H9 (cell line): ENCODE data around the gene IMPA2. TPM values are rescaled to one million over a fixed set of nuclear protein-coding genes. Genes with fewer than 3 reads are reported as not detected.

ENCODE experiments used
- DNase-seq: peaks from one replicate; pipeline ENCODE4 v3.0.0-alpha.2; 2017
- H2AFZ ChIP-seq: one replicate; pipeline ENCODE4 v1.6.1; 2013; ENCODE audit warnings: mild to moderate bottlenecking, low read length, control low read depth, moderate library complexity
- H2AK5ac ChIP-seq: 2 replicates; pipeline ENCODE4 v1.6.1; 2013; ENCODE audit warnings: low read length, control low read depth, mixed read lengths; ENCODE audit not compliant: insufficient read length
- H2BK120ac ChIP-seq: one replicate; pipeline ENCODE4 v1.6.1; 2013; ENCODE audit warnings: low read depth, mild to moderate bottlenecking, low read length, control low read depth, inconsistent platforms; ENCODE audit not compliant: poor library complexity, severe bottlenecking
- H2BK12ac ChIP-seq: 2 replicates; pipeline ENCODE4 v1.6.1; 2013; ENCODE audit warnings: low read length, control low read depth, mixed read lengths, low read depth; ENCODE audit not compliant: insufficient read length
- H2BK15ac ChIP-seq: 2 replicates; pipeline ENCODE4 v1.6.1; 2013; ENCODE audit warnings: low read depth, low read length, control low read depth
- H2BK20ac ChIP-seq: one replicate; pipeline ENCODE4 v1.6.1; 2013; ENCODE audit warnings: low read depth, mild to moderate bottlenecking, low read length, control low read depth, inconsistent platforms; ENCODE audit not compliant: poor library complexity, severe bottlenecking
- H2BK5ac ChIP-seq: 2 replicates; pipeline ENCODE4 v1.6.1; 2013; ENCODE audit warnings: low read length, control low read depth, mixed read lengths; ENCODE audit not compliant: insufficient read length
- H3K14ac ChIP-seq: 2 replicates; pipeline ENCODE4 v1.6.1; 2013; ENCODE audit warnings: low read length, control low read depth; ENCODE audit not compliant: insufficient read depth
- H3K18ac ChIP-seq: 2 replicates; pipeline ENCODE4 v1.6.1; 2013; ENCODE audit warnings: low read depth, mild to moderate bottlenecking, mixed read lengths, low read length, control low read depth; ENCODE audit not compliant: insufficient read length
- H3K23ac ChIP-seq: 2 replicates; pipeline ENCODE4 v1.6.1; 2013; ENCODE audit warnings: low read length, control low read depth, mixed read lengths, low read depth; ENCODE audit not compliant: insufficient read length
- H3K23me2 ChIP-seq: 2 replicates; pipeline ENCODE4 v1.6.1; 2013; ENCODE audit warnings: low read depth, mild to moderate bottlenecking, mixed read lengths, low read length, control low read depth; ENCODE audit not compliant: insufficient read length, poor library complexity, severe bottlenecking
- H3K27ac ChIP-seq: 2 replicates; pipeline ENCODE4 v1.5.1; 2013; ENCODE audit warnings: low read length, control low read depth, mixed read lengths, low read depth; ENCODE audit not compliant: insufficient read length
- H3K27me3 ChIP-seq: 2 replicates; pipeline ENCODE4 v1.6.1; 2013; ENCODE audit warnings: low read length, control low read depth, inconsistent platforms; ENCODE audit not compliant: insufficient read depth
- H3K4ac ChIP-seq: 2 replicates; pipeline ENCODE4 v1.6.1; 2013; ENCODE audit warnings: low read depth, mild to moderate bottlenecking, control low read depth, inconsistent platforms, low read length, moderate library complexity
- H3K4me1 ChIP-seq: 2 replicates; pipeline ENCODE4 v1.6.1; 2013; ENCODE audit warnings: low read length, control low read depth, inconsistent platforms; ENCODE audit not compliant: insufficient read depth
- H3K4me2 ChIP-seq: 2 replicates; pipeline ENCODE4 v1.6.1; 2013; ENCODE audit warnings: low read length, control low read depth, mixed read lengths; ENCODE audit not compliant: insufficient read length, insufficient read depth
- H3K56ac ChIP-seq: 2 replicates; pipeline ENCODE4 v1.6.1; 2013; ENCODE audit warnings: low read depth, mild to moderate bottlenecking, mixed read lengths, low read length, control low read depth; ENCODE audit not compliant: insufficient read length
- H3K79me1 ChIP-seq: 2 replicates; pipeline ENCODE4 v1.6.1; 2013; ENCODE audit warnings: low read depth, mild to moderate bottlenecking, moderate library complexity, low read length, control low read depth, inconsistent platforms; ENCODE audit not compliant: insufficient read depth, poor library complexity, severe bottlenecking
- H3K79me2 ChIP-seq: 2 replicates; pipeline ENCODE4 v1.6.1; 2013; ENCODE audit warnings: low read length, control low read depth, inconsistent platforms; ENCODE audit not compliant: insufficient read depth
- H3K9ac ChIP-seq: 2 replicates; pipeline ENCODE4 v1.6.1; 2013; ENCODE audit warnings: low read length, control low read depth, mixed read lengths; ENCODE audit not compliant: insufficient read length; ENCODE audit errors: extremely low read depth
- H3K9me3 ChIP-seq: one replicate; pipeline ENCODE4 v1.6.1; 2013; ENCODE audit warnings: low read depth, low read length, inconsistent platforms; ENCODE audit not compliant: control insufficient read depth
- H3T11ph ChIP-seq: one replicate; pipeline ENCODE4 v1.6.1; 2013; ENCODE audit warnings: mild to moderate bottlenecking, low read length, control low read depth, inconsistent platforms
- H4K20me1 ChIP-seq: one replicate; pipeline ENCODE4 v1.6.1; 2013; ENCODE audit not compliant: control insufficient read depth, insufficient read length, insufficient read depth
- H4K5ac ChIP-seq: 2 replicates; pipeline ENCODE4 v1.6.1; 2013; ENCODE audit warnings: low read depth, mild to moderate bottlenecking, mixed read lengths, low read length, control low read depth; ENCODE audit not compliant: insufficient read length
- H4K8ac ChIP-seq: replicated peaks from 2 replicates; pipeline ENCODE4 v1.6.1; 2013; ENCODE audit warnings: low read length, control low read depth, mixed read lengths, low read depth; ENCODE audit not compliant: insufficient read length
- H4K91ac ChIP-seq: 2 replicates; pipeline ENCODE4 v1.6.1; 2013; ENCODE audit warnings: low read depth, mild to moderate bottlenecking, moderate library complexity, mixed read lengths, low read length, control low read depth; ENCODE audit not compliant: insufficient read length
- H3K27ac Mint-ChIP-seq, 3 experiments: 2 replicates in 2 of 3; 3 replicates in 1 of 3; pipeline ENCODE4 v1.8.0; 2020 to 2021; ENCODE audit warnings: mixed read lengths in 3 of 3, mild to moderate bottlenecking in 1 of 3, moderate library complexity in 1 of 3
- H3K27me3 Mint-ChIP-seq: 2 replicates; pipeline ENCODE4 v1.8.0; 2021; ENCODE audit warnings: low read depth, mild to moderate bottlenecking, moderate library complexity, mixed read lengths
- H3K36me3 Mint-ChIP-seq, 3 experiments: 2 replicates in 2 of 3; 3 replicates in 1 of 3; pipeline ENCODE4 v1.8.0; 2020 to 2021; ENCODE audit warnings: low read depth in 3 of 3, mixed read lengths in 3 of 3; ENCODE audit not compliant: insufficient read depth in 1 of 3
- H3K4me1 Mint-ChIP-seq, 2 experiments: 2 replicates each; pipeline ENCODE4 v1.8.0; 2020; ENCODE audit warnings: mixed read lengths in 2 of 2
- H3K4me3 Mint-ChIP-seq, 2 experiments: 2 replicates in 1 of 2; 3 replicates in 1 of 2; pipeline ENCODE4 v1.8.0; 2020 to 2021; ENCODE audit warnings: mild to moderate bottlenecking in 2 of 2, mixed read lengths in 2 of 2, moderate library complexity in 1 of 2
- H3K9me3 Mint-ChIP-seq, 2 experiments: 2 replicates in 1 of 2; 3 replicates in 1 of 2; pipeline ENCODE4 v1.8.0; 2020; ENCODE audit warnings: mild to moderate bottlenecking in 2 of 2, mixed read lengths in 2 of 2, moderate library complexity in 1 of 2
- CTCF ChIP-seq: fragments of 200-600 bp; sonication (generic); conservative IDR thresholded peaks from 3 replicates; pipeline ENCODE4 v1.8.0; 2021; ENCODE audit warnings: antibody characterized with exemption, mild to moderate bottlenecking
- WGBS: extraction: QIAGEN DNeasy Blood & Tissue Kit; methylation state at CpG from one replicate; pipeline ENCODE4 v1.1.7; 2013; ENCODE audit warnings: missing lambda C conversion rate, low lambda C conversion rate, mixed read lengths; ENCODE audit not compliant: insufficient read length; ENCODE audit errors: extremely low coverage; 5-methylcytosine and 5-hydroxymethylcytosine counted together
- total RNA-seq: library from RNA; stranded (reverse); gene quantifications from 2 replicates; pipeline ENCODE4 v1.2.1, GENCODE V29; 2021

The IMPA2 gene
- total RNA-seq, 1 experiment from 2014 or later: 73.8 TPM

- Histone ChIP-seq H2BK15ac (no peak overlapping the region), H3K4me2 (no peak overlapping the region), H3K56ac (no peak overlapping the region), H3K27ac (no peak overlapping the region), H3K9ac (no peak overlapping the region), H4K8ac (no peak overlapping the region), H2BK12ac (no peak overlapping the region), H4K91ac (no peak overlapping the region), H3K14ac (no peak overlapping the region), H4K20me1 (no peaks in the 10 kb centered on the region), H3K79me2 (peaks cover 26% of the 10 kb centered on the region; the same call in 1 of the 2 replicates), H3K4me1 (peaks cover 19% of the 10 kb centered on the region; the same call in 1 of the 2 replicates), H3K23me2 (no peaks in the 10 kb centered on the region), H2AK5ac (no peak overlapping the region), H3K79me1 (peaks cover 13% of the 10 kb centered on the region), H3K27me3 (no peaks in the 10 kb centered on the region), H3K4ac (no peak overlapping the region), H2BK120ac (no peak overlapping the region), H3K23ac (no peak overlapping the region), H2AFZ (no peak overlapping the region), H2BK20ac (no peak overlapping the region), H4K5ac (no peak overlapping the region), H2BK5ac (no peak overlapping the region), H3K18ac (no peak overlapping the region), H3K9me3 (no peaks in the 10 kb centered on the region), H3T11ph (no peak overlapping the region)
- Mint-ChIP-seq H3K27ac (no peak overlapping the region; a peak in 3 of 7 replicates), H3K27me3 (no peaks in the 10 kb centered on the region; the same call in 1 of the 2 replicates), H3K4me3 (no peak overlapping the region), H3K9me3 (no peaks in the 10 kb centered on the region), H3K36me3 (peaks cover 4 to 9% (median 5%) of the 10 kb centered on the region in 3 experiments), H3K4me1 (peaks cover 66 to 72% of the 10 kb centered on the region in 2 experiments)
- DNase-seq: no peak
- TF ChIP-seq CTCF: no peak
- WGBS: no CpG with 5 or more reads among the region's 9 CpGs
Observed at GRCh38 chr18:11990539-11990938, 9.2 kb downstream of the IMPA2 start.
